B cell (primary cell): ENCODE results near the gene DDB1. TPM values are rescaled to one million over a fixed set of nuclear protein-coding genes. Genes with fewer than 3 reads are reported as not detected.

Experiments
- ATAC-seq: fragments of 200-7000 bp; cut with Tn5 transposase; one replicate; pipeline ENCODE4 v1.10.0; 2021; ENCODE audit warnings: low read depth, mild to moderate bottlenecking, moderate number of reproducible peaks, moderate library complexity
- CTCF ChIA-PET: fragments of 350-600 bp; sonication (Branson Sonifier 250); formaldehyde crosslinking; loops from one replicate; lab custom pipeline; 2021; ENCODE audit warnings: antibody characterized with exemption, inconsistent platforms; lab: Charles Lee
- POLR2A ChIA-PET: fragments of 350-600 bp; sonication (Branson Sonifier 250); formaldehyde crosslinking; loops from one replicate; lab custom pipeline; 2021; ENCODE audit warnings: antibody characterized with exemption; lab: Charles Lee
- DNase-seq: peaks from one replicate; pipeline ENCODE4 v3.0.0; 2013
- H2AFZ ChIP-seq: 2 replicates; pipeline ENCODE4 v1.6.1; 2012; ENCODE audit warnings: mild to moderate bottlenecking, low read depth, low read length; ENCODE audit not compliant: insufficient read depth, poor library complexity, severe bottlenecking
- H3K27ac ChIP-seq, 2 donors: 1 replicate in 1 of 2; 2 replicates in 1 of 2; pipeline ENCODE4 v1.5.1; 2012 to 2013; ENCODE audit warnings: low read length in 2 of 2, mild to moderate bottlenecking in 2 of 2, moderate library complexity in 1 of 2
- H3K27me3 ChIP-seq, 4 experiments: fragments of 200-600 bp in 1 of 4; sonication (generic) in 1 of 4; replicated peaks in 1 of 4; 1 replicate in 2 of 4; 2 replicates in 2 of 4; pipeline versions ENCODE4 v1.6.1 to v1.7.0; 2013 to 2016; ENCODE audit warnings: low read length in 3 of 4, mild to moderate bottlenecking in 2 of 4, mixed read lengths in 1 of 4, moderate library complexity in 1 of 4; ENCODE audit not compliant: insufficient read depth in 4 of 4, control insufficient read depth in 3 of 4; ENCODE audit errors: control extremely low read depth in 1 of 4
- H3K36me3 ChIP-seq, 2 experiments: replicated peaks in 1 of 2; 1 replicate in 1 of 2; 2 replicates in 1 of 2; pipeline versions ENCODE4 v1.6.1 to v1.7.1; 2013; ENCODE audit warnings: low read length in 1 of 2; ENCODE audit not compliant: insufficient read depth in 2 of 2, control insufficient read depth in 1 of 2; ENCODE audit errors: control extremely low read depth in 1 of 2, extremely low read depth in 1 of 2
- H3K4me1 ChIP-seq, 2 donors: fragments of 200-600 bp in 1 of 2; sonication (generic) in 1 of 2; 1 replicate in 1 of 2; 2 replicates in 1 of 2; pipeline versions ENCODE4 v1.5.1 to v1.6.1; 2013 to 2017; ENCODE audit warnings: low read length in 2 of 2; ENCODE audit not compliant: control insufficient read depth in 2 of 2, insufficient read depth in 2 of 2
- H3K4me2 ChIP-seq: replicated peaks from 2 replicates; pipeline ENCODE3; 2012; ENCODE audit warnings: mild to moderate bottlenecking, low read depth, low read length; ENCODE audit not compliant: poor library complexity, severe bottlenecking
- H3K4me3 ChIP-seq, 5 experiments: fragments of 200-600 bp in 1 of 5; sonication (generic) in 1 of 5; 1 replicate in 3 of 5; 2 replicates in 2 of 5; pipeline versions ENCODE4 v1.5.1 to v1.7.0; 2011 to 2016; ENCODE audit warnings: low read length in 4 of 5, mild to moderate bottlenecking in 4 of 5, low read depth in 2 of 5, control low read depth in 1 of 5, moderate library complexity in 1 of 5; ENCODE audit not compliant: insufficient read depth in 1 of 5; ENCODE audit errors: control extremely low read depth in 1 of 5, extremely low read depth in 1 of 5
- H3K79me2 ChIP-seq: fragments of 200-600 bp; sonication (generic); one replicate; pipeline ENCODE4 v1.6.0; 2016; ENCODE audit warnings: low read length; ENCODE audit not compliant: control insufficient read depth, insufficient read depth
- H3K9ac ChIP-seq: fragments of 200-600 bp; sonication (generic); 2 replicates; pipeline ENCODE4 v1.6.1; 2017; ENCODE audit warnings: mild to moderate bottlenecking, low read length, moderate library complexity
- H3K9me3 ChIP-seq, 3 donors: one replicate each; pipeline versions ENCODE4 v1.6.1 to v1.7.1; 2013; ENCODE audit warnings: low read length in 2 of 3; ENCODE audit not compliant: control insufficient read depth in 2 of 3, insufficient read depth in 1 of 3; ENCODE audit errors: control extremely low read depth in 1 of 3
- H4K20me1 ChIP-seq: 2 replicates; pipeline ENCODE4 v1.6.0; 2012; ENCODE audit warnings: mild to moderate bottlenecking, low read length; ENCODE audit not compliant: insufficient read depth, control insufficient read depth, poor library complexity, severe bottlenecking
- H3K27ac Mint-ChIP-seq: one replicate; pipeline ENCODE4 v1.8.0; 2021; ENCODE audit warnings: mixed read lengths
- H3K27me3 Mint-ChIP-seq: one replicate; pipeline ENCODE4 v1.8.0; 2021; ENCODE audit warnings: mixed read lengths
- H3K4me1 Mint-ChIP-seq: one replicate; pipeline ENCODE4 v1.8.0; 2021; ENCODE audit warnings: mixed read lengths
- H3K4me3 Mint-ChIP-seq: one replicate; pipeline ENCODE4 v1.8.0; 2021; ENCODE audit warnings: mixed read lengths
- H3K9me3 Mint-ChIP-seq: one replicate; pipeline ENCODE4 v1.8.0; 2022; ENCODE audit warnings: mixed read lengths; ENCODE audit not compliant: insufficient read depth
- EZH2 ChIP-seq: IDR thresholded peaks from 2 replicates; pipeline ENCODE4 v1.6.1; 2012; ENCODE audit warnings: borderline replicate concordance, low read depth, mild to moderate bottlenecking, moderate library complexity, low read length; ENCODE audit not compliant: insufficient read depth, poor library complexity, severe bottlenecking
- WGBS: methylation state at CpG from one replicate; pipeline ENCODE4 v1.1.5; 2013; ENCODE audit warnings: missing lambda C conversion rate; ENCODE audit not compliant: insufficient coverage; 5-methylcytosine and 5-hydroxymethylcytosine counted together
- intact Hi-C: fragments of 100-400 bp; cut with micrococcal nuclease; formaldehyde crosslinking; loops from one replicate; pipeline ENCODE4 v1.10.0; 2022
- polyA plus RNA-seq: library from polyadenylated mRNA; depleted of rRNA; stranded (reverse); fragments of >200 nt; gene quantifications from 2 replicates; pipeline ENCODE4 v1.2.3, GENCODE V29; 2012
- total RNA-seq, 2 donors: library from RNA; stranded (reverse); fragments of 120-200 nt in 1 of 2; gene quantifications; 1 replicate in 1 of 2; 2 replicates in 1 of 2; pipeline versions ENCODE4 v1.2.3 to v1.2.4, GENCODE V29; 2013 to 2022
- TF ChIP-seq, protein P1 (sequence below): fragments of 200-600 bp; IDR thresholded peaks from one replicate; pipeline ENCODE4 v1.8.0; 2022; ENCODE audit warnings: antibody characterized with exemption, mild to moderate bottlenecking

Gene DDB1
- total and polyA plus RNA-seq, 2 donors (not counting 1 experiment from before 2014, with no cell fraction given), result 52.4 to 155 TPM

DNA sequence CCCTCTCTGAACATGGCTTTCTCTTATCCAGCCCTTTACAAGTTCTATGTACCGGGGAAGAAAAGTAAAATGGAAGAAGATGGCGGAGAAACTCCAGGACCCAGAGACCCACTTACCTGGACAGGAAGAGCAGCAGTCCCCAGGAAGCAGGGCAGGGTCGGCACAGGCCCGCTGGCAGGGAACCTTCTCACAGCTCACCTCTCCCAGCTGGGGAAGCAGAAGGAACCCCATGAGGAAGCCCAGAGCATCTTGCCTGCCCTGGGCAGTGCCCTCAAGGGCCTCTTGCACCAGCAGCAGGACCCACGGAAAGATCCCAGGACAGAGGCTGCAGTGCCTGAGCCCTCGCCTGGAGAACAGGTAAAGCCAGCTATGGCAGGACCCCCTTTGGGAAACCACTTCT, 68.5 kb downstream of the DDB1 start:
- Mint-ChIP-seq H3K4me1 (no peaks in the 10 kb centered on the region), H3K4me3 (no peak overlapping the region), H3K27ac (no peak overlapping the region), H3K27me3 (no peaks in the 10 kb centered on the region), H3K9me3 (no peaks in the 10 kb centered on the region)
- no peak overlapping the region for H3K9ac ChIP-seq
- TF ChIP-seq, protein P1, sequence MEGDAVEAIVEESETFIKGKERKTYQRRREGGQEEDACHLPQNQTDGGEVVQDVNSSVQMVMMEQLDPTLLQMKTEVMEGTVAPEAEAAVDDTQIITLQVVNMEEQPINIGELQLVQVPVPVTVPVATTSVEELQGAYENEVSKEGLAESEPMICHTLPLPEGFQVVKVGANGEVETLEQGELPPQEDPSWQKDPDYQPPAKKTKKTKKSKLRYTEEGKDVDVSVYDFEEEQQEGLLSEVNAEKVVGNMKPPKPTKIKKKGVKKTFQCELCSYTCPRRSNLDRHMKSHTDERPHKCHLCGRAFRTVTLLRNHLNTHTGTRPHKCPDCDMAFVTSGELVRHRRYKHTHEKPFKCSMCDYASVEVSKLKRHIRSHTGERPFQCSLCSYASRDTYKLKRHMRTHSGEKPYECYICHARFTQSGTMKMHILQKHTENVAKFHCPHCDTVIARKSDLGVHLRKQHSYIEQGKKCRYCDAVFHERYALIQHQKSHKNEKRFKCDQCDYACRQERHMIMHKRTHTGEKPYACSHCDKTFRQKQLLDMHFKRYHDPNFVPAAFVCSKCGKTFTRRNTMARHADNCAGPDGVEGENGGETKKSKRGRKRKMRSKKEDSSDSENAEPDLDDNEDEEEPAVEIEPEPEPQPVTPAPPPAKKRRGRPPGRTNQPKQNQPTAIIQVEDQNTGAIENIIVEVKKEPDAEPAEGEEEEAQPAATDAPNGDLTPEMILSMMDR, result no peak
- no peak for TF ChIP-seq EZH2
- WGBS, result 95% methylated on average over 5 of the region's 6 CpGs
- CTCF ChIA-PET, result no interaction called here
- intact Hi-C loops, result no loop called here
- H3K27ac ChIP-seq, result no peak overlapping the region
- no peaks in the 10 kb centered on the region for H3K36me3 ChIP-seq
- no peaks in the 10 kb centered on the region for H3K9me3 ChIP-seq
- H3K4me2 ChIP-seq, result no peak overlapping the region
- POLR2A ChIA-PET, result interaction anchor here (0.9 kb wide), 1 partner anchor 50 kb away, joined by 11 read pairs; no protein-coding TSS in a partner anchor
- H4K20me1 ChIP-seq, result no peaks in the 10 kb centered on the region
- no peaks in the 10 kb centered on the region for H3K27me3 ChIP-seq
- no peak for DNase-seq
- H3K79me2 ChIP-seq, result no peaks in the 10 kb centered on the region
- no peak for ATAC-seq
- H3K4me1 ChIP-seq, result no peaks in the 10 kb centered on the region
- H2AFZ ChIP-seq, result no peak overlapping the region
- H3K4me3 ChIP-seq, result no peak overlapping the region

DNA sequence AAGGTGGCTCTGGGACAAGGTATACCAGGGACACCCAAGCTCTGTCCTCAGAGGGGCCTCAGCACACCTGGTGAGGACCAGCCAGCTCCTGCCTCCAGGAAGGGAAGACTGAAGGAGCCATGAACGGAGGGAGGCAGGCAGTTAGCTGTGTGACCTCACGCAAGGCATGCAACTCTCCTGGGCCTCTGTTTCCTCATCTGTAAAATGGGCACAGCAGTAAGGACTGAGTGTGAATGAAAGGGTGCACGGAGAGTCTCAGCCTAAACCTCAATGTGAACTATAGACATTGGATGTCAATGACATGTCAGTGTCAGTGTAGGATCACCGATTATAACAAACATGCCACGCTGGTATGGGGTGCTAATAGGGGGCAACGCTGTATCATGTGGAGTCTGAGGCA, 73.5 kb downstream of the DDB1 start:
- DNase-seq, result no peak
- H3K79me2 ChIP-seq, result no peaks in the 10 kb centered on the region
- no peaks in the 10 kb centered on the region for H3K27me3 ChIP-seq
- no peaks in the 10 kb centered on the region for H3K4me1 Mint-ChIP-seq
- H3K4me2 ChIP-seq, result no peak overlapping the region
- WGBS, result 94% methylated on average over 4 of the region's 6 CpGs
- H3K4me1 ChIP-seq, result no peaks in the 10 kb centered on the region
- no peak overlapping the region for H3K9ac ChIP-seq
- H2AFZ ChIP-seq, result no peak overlapping the region
- no peaks in the 10 kb centered on the region for H3K36me3 ChIP-seq
- H3K9me3 Mint-ChIP-seq, result no peaks in the 10 kb centered on the region
- H3K4me3 ChIP-seq, result no peak overlapping the region
- H3K9me3 ChIP-seq, result no peaks in the 10 kb centered on the region
- intact Hi-C loops, result loop anchor here (10.0 kb wide), 1 partner anchor 125 kb away; no protein-coding TSS in a partner anchor
- ChIA-PET CTCF (no interaction called here), POLR2A (no interaction called here)
- no peak overlapping the region for H3K4me3 Mint-ChIP-seq
- H3K27ac ChIP-seq, result no peak overlapping the region
- TF ChIP-seq, protein P1, result no peak
- H4K20me1 ChIP-seq, result no peaks in the 10 kb centered on the region
- ATAC-seq, result no peak
- no peak overlapping the region for H3K27ac Mint-ChIP-seq
- no peaks in the 10 kb centered on the region for H3K27me3 Mint-ChIP-seq
